Measurements from ENCODE around the gene RABGAP1L.

GRCh38 chr1:174116042-174116441, 43.3 kb upstream of the RABGAP1L start:
- TF ChIP-seq POLR2A (IDR thresholded peaks at IDR 0.05; ENCODE audit: low read depth, low read length) = no peak
- no peak for TF ChIP-seq SPI1 (IDR thresholded peaks at IDR 0.05; ENCODE audit: low read depth, low read length)
- TF ChIP-seq POLR2AphosphoS5 (IDR thresholded peaks at IDR 0.05; ENCODE audit: low read depth, low read length) = no peak
- TF ChIP-seq PAX5 (IDR thresholded peaks at IDR 0.05; ENCODE audit: insufficient read depth, low read length, severe bottlenecking) = no peak
